Esophagus squamous epithelium (tissue), 4 donors: ENCODE measurements around the gene EGFL7.

Experiments used
- CTCF ChIP-seq, 6 experiments: fragments of 450-650 bp in 4 of 6; fragments of 200-600 bp in 2 of 6; sonication (generic) in 2 of 6; IDR thresholded peaks; one replicate each; pipeline ENCODE4 v1.5.1; 2016 to 2019; ENCODE audit warnings: antibody characterized with exemption in 6 of 6, mild to moderate bottlenecking in 4 of 6, moderate library complexity in 4 of 6
- POLR2A ChIP-seq, 4 donors: fragments of 450-650 bp; IDR thresholded peaks; one replicate each; pipeline ENCODE4 v1.6.1; 2017; ENCODE audit warnings: antibody characterized with exemption in 4 of 4, mild to moderate bottlenecking in 4 of 4, moderate library complexity in 3 of 4

- TF ChIP-seq POLR2A (IDR thresholded peaks at IDR 0.05): no peak
- TF ChIP-seq CTCF (IDR thresholded peaks at IDR 0.05): no peak
These were observed 7.1 kb upstream of the EGFL7 start for GRCh38 chr9:136655536-136656182.
